ENCODE data around the gene ZNF75A.
A peak's percentile ranks its signal among the peaks of the same experiment; 100 is the strongest.
"Not testable (repeated sequence)": the region's sequence is repeated elsewhere in the genome, so short reads cannot be mapped to it uniquely, and the experiment has no call there.

ZNF75A gene

GRCh38 chr16:3305109-3306068 lies at the start of gene ZNF75A, which contains the start of gene TIGD7:
ZNF75A (plus strand) TSS chr16:3305497; CDS start chr16:3308429, 2,932 bp downstream.
TIGD7 (minus strand) TSS chr16:3305430; CDS start chr16:3300614, 4,816 bp downstream.
- peak; percentile 71 for FAIRE-seq

DNA sequence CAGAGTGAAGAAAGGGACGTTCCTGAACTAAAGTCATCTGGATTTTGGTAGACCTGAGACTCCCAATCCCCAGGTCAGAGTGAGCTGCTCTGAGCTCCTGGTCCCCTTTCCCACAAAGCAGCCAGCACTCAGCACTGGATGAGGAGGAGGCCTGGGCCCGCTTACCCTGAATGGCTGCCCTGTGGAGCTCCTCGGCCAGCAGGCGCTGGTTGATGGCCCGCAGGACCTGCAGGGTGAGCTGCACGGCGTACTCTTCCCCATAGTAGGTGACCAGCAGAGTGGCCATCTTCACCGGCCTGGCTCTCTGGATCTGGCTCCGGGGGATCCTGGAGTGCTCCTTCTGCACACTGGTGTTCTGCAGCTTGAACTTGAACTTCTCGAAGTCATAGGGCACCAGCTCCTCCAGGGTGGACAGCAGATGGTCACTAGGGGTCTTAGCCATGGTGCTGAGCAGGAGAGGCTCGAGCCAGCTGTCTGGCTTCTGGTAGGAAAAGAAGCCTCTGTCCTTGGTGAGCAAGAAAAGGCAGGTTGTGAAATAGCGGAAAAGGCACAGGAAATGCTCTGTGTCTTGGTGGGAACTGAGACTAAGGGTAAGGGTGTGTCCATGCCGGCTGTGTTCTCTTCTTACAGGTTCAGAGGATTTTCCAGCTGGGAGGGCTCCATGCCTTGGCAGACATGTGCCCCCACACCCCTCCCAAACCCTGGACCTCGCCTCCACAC lies 49.0 kb upstream of the ZNF75A start, which contains the start of gene MEFV:
MEFV (minus strand) TSS at position 488 of the 720 bp plus-strand sequence; CDS start at position 442, 46 bp downstream.
- FAIRE-seq: no peak

DNA sequence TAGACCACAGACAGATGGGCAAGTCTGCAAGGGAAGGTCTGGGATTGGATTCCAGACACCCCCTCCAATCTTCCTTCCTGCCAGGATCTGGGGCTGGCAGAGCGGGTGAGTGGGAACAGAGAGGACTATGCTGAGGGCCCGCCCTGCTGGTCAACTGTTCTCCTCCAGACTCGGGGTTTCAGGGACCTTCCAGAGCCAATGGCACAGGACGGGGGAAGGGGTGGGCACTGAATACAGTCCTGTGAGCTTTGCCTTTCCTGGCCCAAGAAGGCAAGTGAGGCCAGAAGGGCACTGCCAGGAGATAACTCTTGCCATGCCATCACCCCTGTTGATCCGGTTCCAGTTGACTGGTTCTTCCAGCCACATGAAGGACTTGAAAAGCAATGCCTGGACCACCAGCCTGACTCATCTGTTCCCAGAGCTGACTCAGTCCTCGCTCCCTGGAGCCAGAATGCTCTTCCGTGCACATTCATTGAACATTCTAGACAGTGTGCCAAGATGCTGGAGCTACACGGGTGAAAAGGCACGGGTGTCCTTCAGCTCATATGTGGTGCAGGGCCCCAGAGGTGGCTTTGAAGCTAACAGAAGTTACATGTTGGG lies 48.3 kb upstream of the ZNF75A start:
- no peak for FAIRE-seq

- no peak for FAIRE-seq
These were observed 45.5 kb upstream of the ZNF75A start for GRCh38 chr16:3259836-3260235.

DNA sequence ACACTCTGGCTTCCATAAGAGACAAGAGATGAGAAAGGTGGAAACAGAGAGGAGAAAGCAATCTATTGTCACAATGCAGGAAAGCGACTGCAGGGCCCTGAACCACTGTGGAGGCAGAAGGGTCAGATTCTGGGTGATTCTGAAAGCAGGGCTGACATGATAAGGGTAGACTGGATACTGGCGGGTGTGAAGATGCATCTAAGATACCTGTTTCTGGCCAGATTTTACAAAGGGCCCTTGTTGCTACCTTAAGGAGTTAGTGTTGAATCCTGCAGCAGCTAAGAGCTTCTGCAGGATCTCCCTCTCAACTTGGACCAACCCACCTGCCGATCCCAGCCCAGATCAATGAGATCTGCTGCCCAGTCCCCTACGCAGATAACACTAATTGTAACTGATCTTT lies 42.8 kb upstream of the ZNF75A start:
- FAIRE-seq: no peak

DNA sequence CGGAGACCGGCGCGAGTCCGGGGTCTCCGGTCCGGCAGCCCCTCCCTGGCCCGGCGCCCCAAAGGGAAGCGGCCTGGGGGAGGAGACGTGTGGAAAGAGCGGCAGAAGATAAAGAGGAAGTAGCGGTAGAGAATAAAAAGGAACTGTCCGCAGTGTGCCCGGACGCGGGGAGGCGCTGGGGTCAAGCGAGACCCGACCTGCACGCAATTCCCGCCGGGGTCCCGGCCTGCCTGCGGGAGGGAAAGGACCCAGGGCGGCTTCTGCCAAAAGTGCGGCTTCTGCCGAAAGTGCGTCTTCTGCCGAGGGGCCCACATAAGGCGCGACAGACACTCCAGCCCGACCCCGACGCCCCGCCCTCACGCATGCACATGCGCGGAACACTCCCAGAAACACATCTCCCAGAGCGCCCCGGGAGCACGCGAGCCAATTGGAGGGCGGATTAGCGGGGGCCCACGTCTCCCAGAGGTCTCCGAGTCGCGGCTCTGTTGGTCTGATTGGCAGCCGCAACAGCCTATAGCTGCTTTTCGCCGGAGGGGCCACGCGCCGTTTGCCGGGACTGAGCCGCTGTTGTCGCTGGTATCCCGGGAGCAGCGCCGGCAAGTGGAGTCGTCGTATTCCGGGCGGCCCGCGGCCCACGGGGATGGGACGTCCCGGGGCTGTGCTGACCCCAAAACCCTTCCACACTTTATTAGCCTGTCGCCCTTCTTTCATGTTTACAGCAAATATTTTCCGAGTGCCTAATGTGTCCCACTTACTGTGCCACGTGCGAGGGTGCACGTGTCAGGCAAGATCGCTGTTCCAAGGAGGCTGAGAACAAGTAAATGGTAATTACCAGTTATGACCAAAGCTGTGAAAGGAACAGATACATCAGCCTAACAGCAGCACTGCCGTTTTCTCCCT lies 40.9 kb upstream of the ZNF75A start:
- peak; percentile 92 for FAIRE-seq

- no peak for FAIRE-seq
These were observed 38.3 kb upstream of the ZNF75A start for GRCh38 chr16:3266873-3267537.

GRCh38 chr16:3268294-3268693 lies 37.0 kb upstream of the ZNF75A start:
- FAIRE-seq: no peak

- not testable (repeated sequence) for FAIRE-seq
These were observed 34.6 kb upstream of the ZNF75A start for GRCh38 chr16:3270718-3271117.

DNA sequence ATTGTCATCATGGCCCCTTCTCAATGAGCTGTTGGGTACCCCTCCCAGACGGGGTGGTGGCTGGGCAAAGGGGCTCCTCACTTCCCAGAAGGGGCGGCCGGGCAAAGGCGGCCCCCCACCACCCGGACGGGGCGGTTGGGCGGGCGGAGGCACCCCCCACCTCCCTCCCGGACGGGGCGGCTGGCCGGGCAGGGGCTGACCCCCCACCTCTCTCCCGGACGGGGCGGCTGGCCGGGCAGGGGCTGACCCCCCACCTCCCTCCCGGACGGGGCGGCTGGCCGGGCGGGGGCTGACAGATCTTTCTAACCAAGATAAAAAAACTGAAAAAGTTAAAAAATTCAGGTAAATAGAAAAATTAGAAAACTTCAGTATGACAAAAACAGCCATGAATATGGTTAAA lies 34.0 kb upstream of the ZNF75A start:
- FAIRE-seq: not testable (repeated sequence)

GRCh38 chr16:3274490-3274889 lies 30.8 kb upstream of the ZNF75A start:
- no peak for FAIRE-seq

GRCh38 chr16:3274947-3275346 lies 30.4 kb upstream of the ZNF75A start:
- FAIRE-seq: no peak

GRCh38 chr16:3276679-3277078 lies 28.6 kb upstream of the ZNF75A start:
- FAIRE-seq: no peak

DNA sequence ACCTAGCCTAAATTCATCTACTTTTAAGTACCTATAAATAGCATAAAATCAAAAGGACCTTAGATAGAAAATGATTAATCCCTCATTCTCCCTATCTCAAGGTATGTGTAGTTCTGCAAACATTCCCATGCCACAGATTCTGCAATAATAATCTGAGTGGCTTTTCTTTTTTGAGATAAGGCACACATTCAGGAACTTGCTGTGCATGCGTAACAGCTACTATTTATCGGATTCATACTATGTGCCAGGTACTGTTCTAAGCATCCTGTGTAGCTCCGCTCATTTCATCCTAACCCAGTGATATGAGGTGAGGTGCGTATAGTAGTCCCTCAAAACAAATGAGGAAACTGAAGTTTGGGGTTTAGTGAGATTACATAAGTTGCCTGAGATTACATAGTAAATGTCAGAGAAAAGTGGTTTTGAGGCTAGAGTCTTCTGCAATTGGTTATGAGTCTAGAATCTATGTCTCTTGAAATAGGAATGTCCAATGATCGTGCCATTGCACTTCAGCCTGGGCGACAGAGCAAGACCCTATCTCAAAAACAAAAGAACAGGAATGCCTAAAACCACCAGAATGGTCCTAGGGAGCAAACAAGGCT lies 24.0 kb upstream of the ZNF75A start:
- FAIRE-seq: no peak

GRCh38 chr16:3282103-3282729 lies 23.1 kb upstream of the ZNF75A start:
- no peak for FAIRE-seq

GRCh38 chr16:3282730-3283542 lies 22.4 kb upstream of the ZNF75A start, which contains the start of gene ZNF263:
ZNF263 (plus strand) TSS chr16:3283491; CDS start chr16:3283819, 328 bp downstream.
- peak; percentile 97 for FAIRE-seq

DNA sequence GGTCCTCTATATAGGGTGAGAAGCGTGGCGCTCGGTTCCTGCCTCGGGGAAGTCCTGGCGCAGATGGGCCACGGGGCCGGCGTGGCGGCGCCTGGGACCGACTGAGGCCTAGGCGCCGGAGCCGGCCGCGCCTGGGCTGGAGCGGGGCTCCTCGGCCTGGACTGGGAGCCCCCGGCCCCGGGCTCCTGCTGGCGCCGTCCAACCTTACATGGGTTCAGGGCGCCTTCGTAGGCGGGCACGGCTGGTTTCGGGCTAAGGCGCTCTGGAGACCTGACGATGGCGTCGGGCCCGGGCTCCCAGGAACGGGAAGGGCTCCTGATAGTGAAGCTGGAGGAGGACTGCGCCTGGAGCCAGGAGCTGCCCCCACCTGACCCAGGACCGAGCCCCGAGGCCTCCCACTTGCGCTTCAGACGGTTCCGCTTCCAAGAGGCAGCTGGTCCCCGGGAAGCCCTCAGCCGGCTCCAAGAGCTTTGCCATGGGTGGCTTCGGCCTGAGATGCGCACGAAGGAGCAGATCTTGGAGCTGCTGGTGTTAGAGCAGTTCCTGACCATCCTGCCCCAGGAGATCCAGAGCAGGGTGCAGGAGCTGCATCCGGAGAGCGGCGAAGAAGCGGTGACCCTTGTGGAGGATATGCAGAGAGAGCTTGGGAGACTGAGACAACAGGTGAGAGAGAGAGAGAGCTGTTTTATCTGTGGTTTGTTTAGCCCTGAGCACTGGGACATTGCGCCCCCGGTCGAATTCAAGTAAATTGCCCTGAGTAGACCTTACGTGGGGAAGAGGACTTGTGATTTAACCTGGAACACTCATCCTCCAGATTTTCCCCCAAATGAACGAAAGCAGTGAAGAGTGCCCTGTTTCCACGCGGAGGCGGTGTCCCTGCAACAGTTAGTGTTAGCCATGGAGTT lies 21.5 kb upstream of the ZNF75A start:
- FAIRE-seq: no peak

DNA sequence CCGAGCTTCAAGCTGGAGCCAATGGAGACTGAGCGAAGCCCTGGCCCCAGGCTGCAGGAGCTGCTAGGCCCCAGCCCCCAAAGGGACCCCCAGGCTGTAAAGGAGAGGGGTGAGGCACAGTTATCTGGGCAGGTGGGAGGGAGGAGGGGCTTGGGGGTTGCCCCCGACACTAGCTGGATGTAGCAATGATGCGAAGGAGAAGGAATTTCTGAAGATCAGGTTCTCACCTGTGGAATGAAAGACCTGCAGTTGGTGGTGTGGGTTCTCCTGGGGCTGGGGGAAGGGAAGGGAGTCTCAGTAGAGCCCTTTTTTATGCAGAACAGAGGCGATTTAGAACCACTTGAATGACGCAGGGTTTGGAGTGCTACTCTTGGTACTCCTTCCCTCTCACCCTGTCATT lies 20.2 kb upstream of the ZNF75A start:
- no peak for FAIRE-seq
